KMS-11 (cell line): ENCODE measurements around the gene APRT.

Source experiments
- H2AFZ ChIP-seq: fragments of 200-600 bp; sonication (generic); 2 replicates; pipeline ENCODE4 v1.6.1; 2016; ENCODE audit warnings: antibody characterized with exemption, mixed run types, low read depth
- H3K27ac ChIP-seq: fragments of 200-600 bp; sonication (generic); 2 replicates; pipeline ENCODE4 v1.6.1; 2016; ENCODE audit warnings: mild to moderate bottlenecking, mixed run types
- H3K27me3 ChIP-seq: fragments of 200-600 bp; sonication (generic); 2 replicates; pipeline ENCODE4 v1.6.1; 2017; ENCODE audit warnings: mild to moderate bottlenecking, low read depth, mixed run types, moderate library complexity; ENCODE audit not compliant: insufficient read depth
- H3K36me3 ChIP-seq: fragments of 200-600 bp; sonication (generic); 2 replicates; pipeline ENCODE4 v1.6.1; 2017; ENCODE audit warnings: mild to moderate bottlenecking, mixed run types; ENCODE audit not compliant: insufficient read depth
- H3K4me1 ChIP-seq: fragments of 200-600 bp; sonication (generic); 2 replicates; pipeline ENCODE4 v1.6.1; 2016; ENCODE audit warnings: mild to moderate bottlenecking, low read depth, mixed run types; ENCODE audit not compliant: poor library complexity, severe bottlenecking
- H3K4me2 ChIP-seq: fragments of 200-600 bp; sonication (generic); 2 replicates; pipeline ENCODE4 v1.7.0; 2016; ENCODE audit warnings: mild to moderate bottlenecking, mixed run types
- H3K4me3 ChIP-seq: fragments of 200-600 bp; sonication (generic); IDR thresholded peaks from 2 replicates; pipeline ENCODE4 v1.6.1; 2017; ENCODE audit warnings: low read depth, low read length, mixed read lengths; ENCODE audit not compliant: insufficient read depth
- H3K79me2 ChIP-seq: fragments of 200-600 bp; sonication (generic); 2 replicates; pipeline ENCODE4 v1.6.1; 2016; ENCODE audit warnings: low read depth, mixed run types; ENCODE audit not compliant: insufficient read depth
- H3K9ac ChIP-seq: fragments of 200-600 bp; sonication (generic); 2 replicates; pipeline ENCODE4 v1.6.1; 2016; ENCODE audit warnings: mild to moderate bottlenecking, mixed run types
- H4K20me1 ChIP-seq: fragments of 200-600 bp; sonication (generic); 2 replicates; pipeline ENCODE4 v1.6.1; 2016; ENCODE audit warnings: mild to moderate bottlenecking, mixed run types; ENCODE audit not compliant: insufficient read depth
- CTCF ChIP-seq: fragments of 200-600 bp; sonication (generic); conservative IDR thresholded peaks from 2 replicates; pipeline ENCODE4 v1.6.1; 2017; ENCODE audit warnings: low read depth, mild to moderate bottlenecking, antibody characterized with exemption, low read length, moderate library complexity, mixed read lengths

The APRT gene

GRCh38 chr16:88769617-88770460, 41.9 kb downstream of the APRT start:
- TF ChIP-seq CTCF: no peak
- no peak overlapping the region for H3K4me2 ChIP-seq
- peaks cover 99% of the 10 kb centered on the region for H3K79me2 ChIP-seq
- H3K4me3 ChIP-seq: no peak overlapping the region
- H4K20me1 ChIP-seq: peaks cover 66% of the 10 kb centered on the region
- no peak overlapping the region for H3K27ac ChIP-seq
- no peak overlapping the region for H2AFZ ChIP-seq
- H3K4me1 ChIP-seq: no peaks in the 10 kb centered on the region
- no peak overlapping the region for H3K9ac ChIP-seq
- H3K36me3 ChIP-seq: no peaks in the 10 kb centered on the region; the same call in 1 of the 2 replicates
- H3K27me3 ChIP-seq: no peaks in the 10 kb centered on the region

GRCh38 chr16:88768071-88768783, 43.5 kb downstream of the APRT start:
- Histone ChIP-seq H3K36me3 (no peaks in the 10 kb centered on the region; the same call in 1 of the 2 replicates), H3K9ac (no peak overlapping the region), H3K4me3 (no peak overlapping the region), H3K27ac (no peak overlapping the region), H2AFZ (no peak overlapping the region), H3K79me2 (peaks cover 99% of the 10 kb centered on the region), H3K4me1 (no peaks in the 10 kb centered on the region), H4K20me1 (peaks cover 69% of the 10 kb centered on the region), H3K4me2 (no peak overlapping the region), H3K27me3 (no peaks in the 10 kb centered on the region)
- no peak for TF ChIP-seq CTCF

- H3K4me3 ChIP-seq: no peak overlapping the region
- H3K27me3 ChIP-seq: no peaks in the 10 kb centered on the region
- H4K20me1 ChIP-seq: peaks cover 73% of the 10 kb centered on the region
- no peak overlapping the region for H3K27ac ChIP-seq
- no peak overlapping the region for H2AFZ ChIP-seq
- no peak overlapping the region for H3K4me2 ChIP-seq
- peaks cover 99% of the 10 kb centered on the region for H3K79me2 ChIP-seq
- no peaks in the 10 kb centered on the region for H3K4me1 ChIP-seq
- no peaks in the 10 kb centered on the region; the same call in 1 of the 2 replicates for H3K36me3 ChIP-seq
- no peak for TF ChIP-seq CTCF
- no peak overlapping the region for H3K9ac ChIP-seq
Measured at GRCh38 chr16:88767546-88768070, 44.1 kb downstream of the APRT start.

- no peak overlapping the region for H3K27ac ChIP-seq
- H2AFZ ChIP-seq: no peak overlapping the region
- H3K36me3 ChIP-seq: no peaks in the 10 kb centered on the region; the same call in 1 of the 2 replicates
- no peaks in the 10 kb centered on the region for H3K4me1 ChIP-seq
- no peak overlapping the region for H3K9ac ChIP-seq
- peaks cover 72% of the 10 kb centered on the region for H4K20me1 ChIP-seq
- no peak overlapping the region for H3K4me3 ChIP-seq
- H3K79me2 ChIP-seq: peaks cover 98% of the 10 kb centered on the region
- H3K4me2 ChIP-seq: no peak overlapping the region
- TF ChIP-seq CTCF: no peak
- no peaks in the 10 kb centered on the region for H3K27me3 ChIP-seq
Measured at GRCh38 chr16:88766975-88767374, 44.8 kb downstream of the APRT start.
